Measurements from ENCODE around the gene TXN. TPM values are rescaled to one million over a fixed set of nuclear protein-coding genes. Genes with fewer than 3 reads are reported as not detected.

The TXN gene
- total RNA-seq, 1 experiment from 2014 or later = 280 TPM

GRCh38 chr9:110244616-110245015, 11.7 kb downstream of the TXN start:
- H4K20me1 ChIP-seq (ENCODE audit: control insufficient read depth, insufficient read depth, insufficient read length) = no peaks in the 10 kb centered on the region
- no peak overlapping the region for H3K23ac ChIP-seq (ENCODE audit: insufficient read length, low read depth, low read length)
- Mint-ChIP-seq H3K4me3 (no peak overlapping the region), H3K9me3 (no peaks in the 10 kb centered on the region), H3K27ac (no peak overlapping the region), H3K27me3 (ENCODE audit: low read depth) (no peaks in the 10 kb centered on the region), H3K4me1 (peaks cover 9 to 10% of the 10 kb centered on the region in 2 experiments), H3K36me3 (ENCODE audit: insufficient read depth in 1 of 3, low read depth in 3 of 3) (peaks cover 10 to 48% (median 47%) of the 10 kb centered on the region in 3 experiments; a peak in 6 of 7 replicates)
- H3K9me3 ChIP-seq (ENCODE audit: control insufficient read depth, low read depth, low read length) = no peaks in the 10 kb centered on the region
- H2BK120ac ChIP-seq (ENCODE audit: low read depth, low read length, poor library complexity, severe bottlenecking) = no peak overlapping the region
- H3T11ph ChIP-seq (ENCODE audit: low read length) = no peak overlapping the region
- H3K4me1 ChIP-seq (ENCODE audit: insufficient read depth, low read length) = no peaks in the 10 kb centered on the region; the same call in 1 of the 2 replicates
- H4K91ac ChIP-seq (ENCODE audit: insufficient read length, low read depth, low read length) = no peak overlapping the region
- H2BK20ac ChIP-seq (ENCODE audit: low read depth, low read length, poor library complexity, severe bottlenecking) = no peak overlapping the region
- no peak overlapping the region for H3K9ac ChIP-seq (ENCODE audit: extremely low read depth, insufficient read length, low read length)
- no peak overlapping the region for H3K4ac ChIP-seq (ENCODE audit: low read depth, low read length)
- no peak overlapping the region for H2BK5ac ChIP-seq (ENCODE audit: insufficient read length, low read length)
- H2AFZ ChIP-seq (ENCODE audit: low read length) = no peak overlapping the region
- DNase-seq = no peak
- H3K23me2 ChIP-seq (ENCODE audit: insufficient read length, low read depth, low read length, poor library complexity, severe bottlenecking) = no peaks in the 10 kb centered on the region
- no peak overlapping the region for H4K5ac ChIP-seq (ENCODE audit: insufficient read length, low read depth, low read length)
- peaks cover 3% of the 10 kb centered on the region for H3K79me1 ChIP-seq (ENCODE audit: insufficient read depth, low read depth, low read length, poor library complexity, severe bottlenecking)
- H3K27ac ChIP-seq (ENCODE audit: insufficient read length, low read depth, low read length) = no peak overlapping the region
- no peak for TF ChIP-seq CTCF (conservative IDR thresholded peaks at IDR 0.05)
- no CpG with 5 or more reads among the region's 3 CpGs for WGBS (ENCODE audit: extremely low coverage, insufficient read length, low lambda C conversion rate)
- no peaks in the 10 kb centered on the region for H3K27me3 ChIP-seq (ENCODE audit: insufficient read depth, low read length)
- H3K56ac ChIP-seq (ENCODE audit: insufficient read length, low read depth, low read length) = no peak overlapping the region
- H2BK12ac ChIP-seq (ENCODE audit: insufficient read length, low read depth, low read length) = no peak overlapping the region
- H3K79me2 ChIP-seq (ENCODE audit: insufficient read depth, low read length) = peaks cover 4% of the 10 kb centered on the region; the same call in 1 of the 2 replicates
- no peak overlapping the region for H3K14ac ChIP-seq (ENCODE audit: insufficient read depth, low read length)
- no peak overlapping the region for H3K4me2 ChIP-seq (ENCODE audit: insufficient read depth, insufficient read length, low read length)
- H2BK15ac ChIP-seq (ENCODE audit: low read depth, low read length) = no peak overlapping the region
- H2AK5ac ChIP-seq (ENCODE audit: insufficient read length, low read length) = no peak overlapping the region
- H4K8ac ChIP-seq (replicated peaks; ENCODE audit: insufficient read length, low read depth, low read length) = no peak overlapping the region
- no peak overlapping the region for H3K18ac ChIP-seq (ENCODE audit: insufficient read length, low read depth, low read length)

Data from H9 (cell line).